ENCODE data around the gene URGCP.

DNA sequence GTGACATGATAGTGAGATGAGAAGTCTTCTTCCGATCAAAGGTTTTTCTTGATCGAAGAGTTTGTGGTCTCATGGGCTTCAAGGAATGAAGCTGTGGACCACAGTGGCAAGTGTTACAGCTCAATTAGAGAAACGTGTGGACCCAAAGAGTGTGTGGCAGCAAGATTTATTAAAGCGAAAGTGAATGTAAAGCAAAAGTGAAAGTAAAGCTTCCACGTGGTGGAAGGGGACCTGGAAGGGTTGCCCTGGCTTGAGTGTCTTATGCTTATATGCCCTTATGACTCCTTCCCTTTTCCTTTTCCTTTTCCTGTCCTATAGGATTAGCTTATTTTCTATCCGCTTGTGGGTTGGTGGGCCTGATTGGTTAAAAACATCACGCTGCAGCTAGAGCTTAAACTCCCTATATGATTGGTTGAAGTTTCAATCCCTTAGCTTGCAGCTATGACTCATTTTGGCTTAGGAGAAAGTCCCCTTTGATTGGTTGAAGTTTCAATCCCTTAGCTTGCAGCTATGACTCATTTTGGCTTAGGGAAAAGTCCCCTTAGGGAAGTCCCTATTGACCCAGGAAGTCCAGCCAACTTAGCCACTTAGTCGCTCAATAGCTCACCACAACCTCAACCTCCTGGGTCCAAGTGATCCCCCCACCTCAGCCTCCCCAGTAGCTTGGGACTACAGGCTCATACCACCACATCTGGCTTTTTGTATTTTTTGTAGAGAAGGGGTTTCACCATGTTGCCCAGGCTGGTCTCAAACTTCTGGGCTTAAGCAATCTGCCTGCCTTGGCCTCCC, 71.7 kb downstream of the URGCP start:
- TF ChIP-seq, protein P1, sequence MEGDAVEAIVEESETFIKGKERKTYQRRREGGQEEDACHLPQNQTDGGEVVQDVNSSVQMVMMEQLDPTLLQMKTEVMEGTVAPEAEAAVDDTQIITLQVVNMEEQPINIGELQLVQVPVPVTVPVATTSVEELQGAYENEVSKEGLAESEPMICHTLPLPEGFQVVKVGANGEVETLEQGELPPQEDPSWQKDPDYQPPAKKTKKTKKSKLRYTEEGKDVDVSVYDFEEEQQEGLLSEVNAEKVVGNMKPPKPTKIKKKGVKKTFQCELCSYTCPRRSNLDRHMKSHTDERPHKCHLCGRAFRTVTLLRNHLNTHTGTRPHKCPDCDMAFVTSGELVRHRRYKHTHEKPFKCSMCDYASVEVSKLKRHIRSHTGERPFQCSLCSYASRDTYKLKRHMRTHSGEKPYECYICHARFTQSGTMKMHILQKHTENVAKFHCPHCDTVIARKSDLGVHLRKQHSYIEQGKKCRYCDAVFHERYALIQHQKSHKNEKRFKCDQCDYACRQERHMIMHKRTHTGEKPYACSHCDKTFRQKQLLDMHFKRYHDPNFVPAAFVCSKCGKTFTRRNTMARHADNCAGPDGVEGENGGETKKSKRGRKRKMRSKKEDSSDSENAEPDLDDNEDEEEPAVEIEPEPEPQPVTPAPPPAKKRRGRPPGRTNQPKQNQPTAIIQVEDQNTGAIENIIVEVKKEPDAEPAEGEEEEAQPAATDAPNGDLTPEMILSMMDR (IDR thresholded peaks at IDR 0.05) = no peak
- TF ChIP-seq POLR2A (IDR thresholded peaks at IDR 0.05) = no peak
